Keratinocyte (primary cell): ENCODE data around the gene VEZT. TPM values are rescaled to one million over a fixed set of nuclear protein-coding genes. Genes with fewer than 3 reads are reported as not detected.
A peak's percentile ranks its signal among the peaks of the same experiment; 100 is the strongest.

ENCODE experiments used
- DNase-seq: peaks from one replicate; pipeline ENCODE4 v3.0.0-alpha.2; 2011; ENCODE audit warnings: low read depth, missing footprints, low spot score
- FAIRE-seq: peaks from 2 replicates; lab custom pipeline; 2011; peaks lifted over from hg19 to GRCh38; lab: Jason Lieb, UNC
- H2AFZ ChIP-seq: 2 replicates; pipeline ENCODE4 v1.6.0; 2012; ENCODE audit warnings: low read length, control low read depth, inconsistent platforms; ENCODE audit not compliant: control insufficient read depth
- H3K27ac ChIP-seq: 2 replicates; pipeline ENCODE4 v1.5.1; 2011; ENCODE audit warnings: low read length; ENCODE audit not compliant: control insufficient read depth, insufficient read depth
- H3K27me3 ChIP-seq: 3 replicates; pipeline ENCODE4 v1.6.0; 2011; ENCODE audit warnings: low read length; ENCODE audit not compliant: control insufficient read depth, insufficient read depth; ENCODE audit errors: extremely low read depth
- H3K36me3 ChIP-seq, 2 experiments: 2 replicates in 1 of 2; 3 replicates in 1 of 2; pipeline ENCODE4 v1.5.1; 2011; ENCODE audit warnings: low read length in 2 of 2, mild to moderate bottlenecking in 1 of 2; ENCODE audit not compliant: control insufficient read depth in 2 of 2, insufficient read depth in 2 of 2; ENCODE audit errors: extremely low read depth in 1 of 2
- H3K4me1 ChIP-seq: 3 replicates; pipeline ENCODE4 v1.5.1; 2011; ENCODE audit warnings: low read length; ENCODE audit not compliant: control insufficient read depth, insufficient read depth; ENCODE audit errors: extremely low read depth
- H3K4me2 ChIP-seq: 3 replicates; pipeline ENCODE4 v1.6.0; 2011; ENCODE audit warnings: low read depth, low read length; ENCODE audit not compliant: control insufficient read depth, insufficient read depth; ENCODE audit errors: extremely low read depth
- H3K4me3 ChIP-seq, 3 experiments: fragments of 200-600 bp in 1 of 3; sonication (generic) in 1 of 3; 2 replicates in 2 of 3; 3 replicates in 1 of 3; pipeline ENCODE4 v1.5.1; 2011 to 2016; ENCODE audit warnings: low read length in 3 of 3, mild to moderate bottlenecking in 3 of 3, control low read depth in 2 of 3, inconsistent platforms in 1 of 3, low read depth in 1 of 3, mixed read lengths in 1 of 3, mixed run types in 1 of 3, moderate library complexity in 1 of 3; ENCODE audit not compliant: control insufficient read depth in 2 of 3, insufficient read depth in 2 of 3; ENCODE audit errors: extremely low read depth in 1 of 3
- H3K79me2 ChIP-seq: 2 replicates; pipeline ENCODE4 v1.6.0; 2012; ENCODE audit warnings: low read length; ENCODE audit not compliant: control insufficient read depth, insufficient read depth
- H3K9ac ChIP-seq: 3 replicates; pipeline ENCODE4 v1.6.0; 2011; ENCODE audit warnings: low read length; ENCODE audit not compliant: control insufficient read depth, insufficient read depth; ENCODE audit errors: extremely low read depth
- H3K9me1 ChIP-seq: 3 replicates; pipeline ENCODE4 v1.6.0; 2011; ENCODE audit warnings: low read length; ENCODE audit not compliant: control insufficient read depth, insufficient read depth; ENCODE audit errors: extremely low read depth
- H3K9me3 ChIP-seq: 2 replicates; pipeline ENCODE4 v1.5.1; 2012; ENCODE audit warnings: low read depth, low read length; ENCODE audit not compliant: control insufficient read depth
- H4K20me1 ChIP-seq: 3 replicates; pipeline ENCODE4 v1.6.0; 2011; ENCODE audit warnings: low read length; ENCODE audit not compliant: control insufficient read depth, insufficient read depth; ENCODE audit errors: extremely low read depth
- EZH2 ChIP-seq: IDR thresholded peaks from one replicate; pipeline ENCODE4 v1.6.1; 2012; ENCODE audit warnings: inconsistent platforms, mild to moderate bottlenecking, low read length, moderate library complexity
- dilution Hi-C: fragments of 300-500 bp; cut with MboI; formaldehyde crosslinking; loops from one replicate; pipeline ENCODE4 v1.7.0; 2020; ENCODE audit warnings: low sequenced_read_pairs; ENCODE audit not compliant: extremely low pct_ligation_motif_present
- polyA plus RNA-seq, 5 experiments: library from polyadenylated mRNA; depleted of rRNA in 3 of 5; stranded (reverse) in 3 of 5; stranded (forward) in 1 of 5; unstranded in 1 of 5; fragments of >200 nt; gene quantifications; 1 replicate in 1 of 5; 2 replicates in 3 of 5; 3 replicates in 1 of 5; pipeline versions ENCODE4 v1.2.1 to v1.2.3, GENCODE V29; 2011 to 2012; ENCODE audit warnings: missing spikeins in 2 of 5, low read depth in 1 of 5, low replicate concordance in 1 of 5
- TF ChIP-seq, protein P1 (sequence below), 3 experiments: IDR thresholded peaks in 1 of 3; conservative IDR thresholded peaks in 1 of 3; optimal IDR thresholded peaks in 1 of 3; 2 replicates in 2 of 3; 3 replicates in 1 of 3; pipeline versions ENCODE3 to v1.5.1; 2011; ENCODE audit warnings: low read length in 3 of 3, mild to moderate bottlenecking in 3 of 3, moderate library complexity in 2 of 3, control low read depth in 1 of 3, inconsistent platforms in 1 of 3; ENCODE audit not compliant: insufficient read depth in 2 of 3; ENCODE audit errors: extremely low read depth in 1 of 3

VEZT gene
- polyA plus RNA-seq, 1 donor (not counting 4 experiments of a cell fraction or from before 2014, with no cell fraction given), result 169 TPM

DNA sequence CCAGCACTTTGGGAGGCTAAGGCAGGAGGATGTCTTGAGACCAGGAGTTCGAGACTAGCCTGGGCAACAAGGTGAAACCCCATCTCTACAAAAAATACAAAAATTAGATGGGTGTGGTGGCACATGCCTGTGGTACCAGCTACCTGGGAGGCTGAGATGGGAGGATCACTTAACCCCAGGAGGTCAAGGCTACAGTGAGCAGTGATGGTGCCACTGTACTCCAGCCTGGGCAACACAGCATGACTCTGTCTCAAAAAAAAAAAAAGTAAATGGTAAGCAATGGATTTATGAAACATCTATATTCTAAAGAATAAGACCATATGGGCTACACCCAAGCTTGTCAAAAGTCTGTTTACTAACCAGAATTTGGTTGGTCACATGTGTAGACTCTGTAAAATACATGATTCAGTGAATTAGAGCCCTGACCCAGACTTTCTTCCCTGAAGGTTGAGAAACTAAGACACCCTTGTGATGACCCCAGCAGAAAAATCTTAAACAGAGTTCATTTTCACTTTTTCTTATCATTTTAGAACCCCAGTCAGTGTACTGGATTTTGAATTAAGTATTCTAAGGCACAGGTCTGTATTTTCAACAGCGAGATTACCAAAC is 12.5 kb upstream of the VEZT start:
- dilution Hi-C loops, result loop anchor here (5.0 kb wide), 1 partner anchor 43 kb away; no protein-coding TSS in a partner anchor
- H3K9ac ChIP-seq, result peak overlapping the region; percentile 95
- no peak for FAIRE-seq

DNA sequence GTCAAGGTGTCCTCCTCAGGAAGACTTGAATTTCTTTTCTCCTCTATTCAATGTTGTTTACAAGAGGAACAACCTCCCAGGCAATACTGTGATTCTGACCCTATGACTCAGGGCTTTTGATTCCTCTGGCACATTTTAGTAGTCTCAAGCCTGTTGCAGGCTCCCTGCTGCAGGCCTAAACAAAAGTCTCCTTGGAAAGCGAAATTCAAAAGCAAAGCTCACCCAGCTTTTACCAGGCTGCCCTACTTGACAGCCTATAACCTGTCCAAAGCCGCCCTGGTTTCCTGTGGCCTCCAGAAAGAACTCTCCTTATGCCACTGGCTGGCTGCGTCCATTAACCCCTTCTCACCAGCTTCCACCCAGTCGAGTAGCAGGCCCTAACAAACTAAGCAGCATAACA is 11.9 kb upstream of the VEZT start:
- no peak for TF ChIP-seq EZH2
- TF ChIP-seq, protein P1, sequence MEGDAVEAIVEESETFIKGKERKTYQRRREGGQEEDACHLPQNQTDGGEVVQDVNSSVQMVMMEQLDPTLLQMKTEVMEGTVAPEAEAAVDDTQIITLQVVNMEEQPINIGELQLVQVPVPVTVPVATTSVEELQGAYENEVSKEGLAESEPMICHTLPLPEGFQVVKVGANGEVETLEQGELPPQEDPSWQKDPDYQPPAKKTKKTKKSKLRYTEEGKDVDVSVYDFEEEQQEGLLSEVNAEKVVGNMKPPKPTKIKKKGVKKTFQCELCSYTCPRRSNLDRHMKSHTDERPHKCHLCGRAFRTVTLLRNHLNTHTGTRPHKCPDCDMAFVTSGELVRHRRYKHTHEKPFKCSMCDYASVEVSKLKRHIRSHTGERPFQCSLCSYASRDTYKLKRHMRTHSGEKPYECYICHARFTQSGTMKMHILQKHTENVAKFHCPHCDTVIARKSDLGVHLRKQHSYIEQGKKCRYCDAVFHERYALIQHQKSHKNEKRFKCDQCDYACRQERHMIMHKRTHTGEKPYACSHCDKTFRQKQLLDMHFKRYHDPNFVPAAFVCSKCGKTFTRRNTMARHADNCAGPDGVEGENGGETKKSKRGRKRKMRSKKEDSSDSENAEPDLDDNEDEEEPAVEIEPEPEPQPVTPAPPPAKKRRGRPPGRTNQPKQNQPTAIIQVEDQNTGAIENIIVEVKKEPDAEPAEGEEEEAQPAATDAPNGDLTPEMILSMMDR (optimal IDR thresholded peaks at IDR 0.05 in 1 of 3, IDR thresholded peaks at IDR 0.05 in 1 of 3, conservative IDR thresholded peaks at IDR 0.05 in 1 of 3; ENCODE audit: extremely low read depth in 1 of 3, insufficient read depth in 2 of 3, low read length in 3 of 3), result no peak
- Histone ChIP-seq H3K4me1 (peaks cover 61% of the 10 kb centered on the region), H3K27ac (peak overlapping the region; percentile 100), H3K4me2 (peak overlapping the region; percentile 83), H3K9ac (peak overlapping the region; percentile 95), H2AFZ (no peak overlapping the region), H3K36me3 (peaks cover 5 to 14% of the 10 kb centered on the region in 2 experiments), H3K27me3 (no peaks in the 10 kb centered on the region), H3K9me3 (no peaks in the 10 kb centered on the region), H3K9me1 (no peaks in the 10 kb centered on the region), H3K79me2 (peaks cover 59% of the 10 kb centered on the region), H4K20me1 (no peaks in the 10 kb centered on the region), H3K4me3 (peak overlapping the region in 2 of 3 experiments; percentile 41 to 45)
- FAIRE-seq (peak; percentile 89), DNase-seq (no peak)
- dilution Hi-C loops, result loop anchor here (5.0 kb wide), 1 partner anchor 43 kb away; no protein-coding TSS in a partner anchor

More for the DNA sequence above, 12.5 kb upstream of the VEZT start:
- H3K27me3 ChIP-seq, result no peaks in the 10 kb centered on the region
- H3K9me1 ChIP-seq, result no peaks in the 10 kb centered on the region
- peak overlapping the region; percentile 83 for H3K4me2 ChIP-seq
- peaks cover 67% of the 10 kb centered on the region for H3K4me1 ChIP-seq
- no peak for DNase-seq
- no peaks in the 10 kb centered on the region for H4K20me1 ChIP-seq
- H3K4me3 ChIP-seq, result peak overlapping the region in 1 of 3 experiments; percentile 1
- peaks cover 4 to 14% of the 10 kb centered on the region in 2 experiments for H3K36me3 ChIP-seq
- no peaks in the 10 kb centered on the region for H3K9me3 ChIP-seq
- peaks cover 57% of the 10 kb centered on the region for H3K79me2 ChIP-seq
- H2AFZ ChIP-seq, result no peak overlapping the region
- H3K27ac ChIP-seq, result peak overlapping the region; percentile 100
- TF ChIP-seq, protein P1 (optimal IDR thresholded peaks at IDR 0.05 in 1 of 3, IDR thresholded peaks at IDR 0.05 in 1 of 3, conservative IDR thresholded peaks at IDR 0.05 in 1 of 3; ENCODE audit: extremely low read depth in 1 of 3, insufficient read depth in 2 of 3, low read length in 3 of 3), result no peak
- no peak for TF ChIP-seq EZH2
